ENCODE results near the gene ZKSCAN4. TPM values are rescaled to one million over a fixed set of nuclear protein-coding genes. Genes with fewer than 3 reads are reported as not detected.

ZKSCAN4 gene
- total and polyA plus RNA-seq, 8 donors = under 0.01 to 6.4 (median 2.3) TPM

DNA sequence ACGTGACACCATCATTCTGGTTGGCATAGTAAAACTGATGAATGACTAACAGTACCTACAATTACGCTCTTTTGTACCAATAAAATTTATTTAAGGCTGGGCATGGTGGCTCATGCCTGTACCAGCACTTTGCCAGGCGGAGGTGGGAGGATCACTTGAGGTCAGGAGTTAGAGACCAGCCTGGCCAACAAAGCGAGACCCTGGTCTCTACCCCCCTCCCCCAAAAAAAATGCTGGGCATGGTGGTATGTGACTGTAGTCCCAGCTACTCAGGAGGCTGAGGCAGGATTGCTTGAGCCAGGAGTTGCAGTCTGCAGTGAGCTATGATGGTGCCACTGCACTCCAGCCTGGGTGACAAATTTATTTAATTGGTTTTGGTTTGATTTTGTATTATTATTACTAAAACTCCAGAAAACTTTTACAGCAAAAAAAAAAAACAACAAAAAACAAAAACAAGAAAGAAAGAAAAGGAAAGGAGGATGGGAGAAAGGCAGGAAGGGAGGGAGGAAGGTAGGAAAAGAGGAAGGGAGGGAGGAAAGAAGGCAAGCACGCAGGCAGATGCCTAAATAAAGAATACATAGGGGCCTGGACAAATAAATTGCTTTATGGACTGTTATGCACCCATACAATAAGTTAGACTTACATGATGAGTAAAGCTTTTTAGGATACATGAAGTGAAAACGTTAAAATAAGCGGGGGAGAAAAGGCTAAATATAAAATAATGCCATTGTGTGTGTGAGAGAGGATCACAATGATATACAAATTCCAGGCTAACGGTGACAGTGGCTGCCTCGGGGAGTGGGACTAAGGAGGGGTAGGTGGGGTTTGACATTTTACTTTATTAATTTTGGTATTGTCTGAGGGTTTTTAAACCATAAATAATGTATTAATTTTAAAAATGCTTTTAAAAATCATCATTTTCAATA, 27.7 kb downstream of the ZKSCAN4 start:
- H3K4me3 ChIP-seq = peak overlapping the region; percentile 61 to 80 (median 77)
- TF ChIP-seq POLR2AphosphoS5 (IDR thresholded peaks at IDR 0.05) = no peak
- TF ChIP-seq POLR2A (IDR thresholded peaks at IDR 0.05) = no peak
- TF ChIP-seq, protein P1, sequence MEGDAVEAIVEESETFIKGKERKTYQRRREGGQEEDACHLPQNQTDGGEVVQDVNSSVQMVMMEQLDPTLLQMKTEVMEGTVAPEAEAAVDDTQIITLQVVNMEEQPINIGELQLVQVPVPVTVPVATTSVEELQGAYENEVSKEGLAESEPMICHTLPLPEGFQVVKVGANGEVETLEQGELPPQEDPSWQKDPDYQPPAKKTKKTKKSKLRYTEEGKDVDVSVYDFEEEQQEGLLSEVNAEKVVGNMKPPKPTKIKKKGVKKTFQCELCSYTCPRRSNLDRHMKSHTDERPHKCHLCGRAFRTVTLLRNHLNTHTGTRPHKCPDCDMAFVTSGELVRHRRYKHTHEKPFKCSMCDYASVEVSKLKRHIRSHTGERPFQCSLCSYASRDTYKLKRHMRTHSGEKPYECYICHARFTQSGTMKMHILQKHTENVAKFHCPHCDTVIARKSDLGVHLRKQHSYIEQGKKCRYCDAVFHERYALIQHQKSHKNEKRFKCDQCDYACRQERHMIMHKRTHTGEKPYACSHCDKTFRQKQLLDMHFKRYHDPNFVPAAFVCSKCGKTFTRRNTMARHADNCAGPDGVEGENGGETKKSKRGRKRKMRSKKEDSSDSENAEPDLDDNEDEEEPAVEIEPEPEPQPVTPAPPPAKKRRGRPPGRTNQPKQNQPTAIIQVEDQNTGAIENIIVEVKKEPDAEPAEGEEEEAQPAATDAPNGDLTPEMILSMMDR (IDR thresholded peaks at IDR 0.05) = no peak
- DNase-seq = no peak
- H3K36me3 ChIP-seq = peaks cover 23 to 25% (median 24%) of the 10 kb centered on the region in 4 donors
- H3K9me3 ChIP-seq = no peaks in the 10 kb centered on the region
- H3K27ac ChIP-seq = peak overlapping the region in 4 of 5 donors; percentile 76 to 88 (median 84)
- intact Hi-C loops (cut with DNase I; ENCODE audit: low total_unique reads) = loop anchor here (10.0 kb wide), 1 partner anchor 100 kb away; the partner anchor contains the start of gene ZSCAN16
- H3K4me1 ChIP-seq = peaks cover 0 to 28% (median 19%) of the 10 kb centered on the region in 4 donors
- WGBS, 5 donors = 50 to 55% (median 52%) methylated on average over 9 of the region's 9 CpGs
- peaks cover 0 to 32% (median 6%) of the 10 kb centered on the region in 3 donors for H3K27me3 ChIP-seq

DNA sequence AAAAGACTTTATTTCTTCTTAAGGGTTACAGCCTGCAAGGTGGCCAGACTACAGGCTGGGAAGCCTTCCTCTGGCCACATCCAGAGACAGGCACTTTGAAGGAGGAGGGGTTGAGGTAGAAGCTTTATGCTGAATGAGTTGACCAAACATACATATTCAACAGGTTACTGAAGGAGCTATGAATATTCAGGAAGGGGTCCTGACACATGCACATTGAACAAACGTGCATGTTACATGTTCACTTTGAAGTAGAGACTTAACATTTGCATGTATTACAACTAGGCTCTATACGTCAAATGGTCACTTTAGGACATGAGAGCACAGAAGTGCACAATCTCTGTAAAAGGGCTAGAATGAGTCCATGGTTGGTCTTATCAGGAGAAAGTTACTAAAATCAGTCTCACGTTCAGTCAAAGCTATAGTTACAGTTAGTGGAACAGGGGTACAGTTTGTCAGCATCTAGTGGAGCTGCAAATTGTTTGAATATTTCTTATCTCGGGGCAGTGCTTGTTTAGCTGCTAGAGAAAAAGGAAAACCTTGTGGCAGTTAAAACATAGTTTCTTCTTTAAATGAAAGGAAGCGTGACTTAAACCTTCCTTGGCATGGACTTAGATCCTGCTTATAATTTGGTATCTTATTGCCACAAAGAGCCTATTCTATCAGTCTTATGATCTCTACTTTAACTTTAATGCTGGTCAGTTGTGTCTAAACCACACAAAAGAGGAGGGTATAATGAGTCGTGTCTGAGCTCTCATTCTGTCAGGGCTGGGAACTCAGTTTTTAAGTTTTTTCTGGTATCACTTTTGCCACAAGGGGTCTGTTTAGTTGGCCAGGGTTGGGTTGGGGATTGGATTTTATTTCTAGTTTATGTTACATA, 31.6 kb downstream of the ZKSCAN4 start:
- Histone ChIP-seq H3K9me3 (no peaks in the 10 kb centered on the region), H3K27ac (no peak overlapping the region), H3K4me3 (no peak overlapping the region), H3K36me3 (no peaks in the 10 kb centered on the region), H3K27me3 (peaks cover 0 to 56% (median 9%) of the 10 kb centered on the region in 3 donors), H3K4me1 (peaks cover 4 to 23% (median 20%) of the 10 kb centered on the region in 4 donors)
- intact Hi-C loops (cut with DNase I; ENCODE audit: low total_unique reads) = loop anchor here (10.0 kb wide), 1 partner anchor 96 kb away; the partner anchor contains the start of gene ZSCAN16
- TF ChIP-seq, protein P1 (IDR thresholded peaks at IDR 0.05) = no peak
- TF ChIP-seq POLR2AphosphoS5 (IDR thresholded peaks at IDR 0.05) (no peak), EP300 (IDR thresholded peaks at IDR 0.05) (no peak), POLR2A (IDR thresholded peaks at IDR 0.05) (no peak)
- DNase-seq = no peak
- 16 to 27% (median 18%) methylated on average over 6 of the region's 6 CpGs for WGBS, 5 donors

DNA sequence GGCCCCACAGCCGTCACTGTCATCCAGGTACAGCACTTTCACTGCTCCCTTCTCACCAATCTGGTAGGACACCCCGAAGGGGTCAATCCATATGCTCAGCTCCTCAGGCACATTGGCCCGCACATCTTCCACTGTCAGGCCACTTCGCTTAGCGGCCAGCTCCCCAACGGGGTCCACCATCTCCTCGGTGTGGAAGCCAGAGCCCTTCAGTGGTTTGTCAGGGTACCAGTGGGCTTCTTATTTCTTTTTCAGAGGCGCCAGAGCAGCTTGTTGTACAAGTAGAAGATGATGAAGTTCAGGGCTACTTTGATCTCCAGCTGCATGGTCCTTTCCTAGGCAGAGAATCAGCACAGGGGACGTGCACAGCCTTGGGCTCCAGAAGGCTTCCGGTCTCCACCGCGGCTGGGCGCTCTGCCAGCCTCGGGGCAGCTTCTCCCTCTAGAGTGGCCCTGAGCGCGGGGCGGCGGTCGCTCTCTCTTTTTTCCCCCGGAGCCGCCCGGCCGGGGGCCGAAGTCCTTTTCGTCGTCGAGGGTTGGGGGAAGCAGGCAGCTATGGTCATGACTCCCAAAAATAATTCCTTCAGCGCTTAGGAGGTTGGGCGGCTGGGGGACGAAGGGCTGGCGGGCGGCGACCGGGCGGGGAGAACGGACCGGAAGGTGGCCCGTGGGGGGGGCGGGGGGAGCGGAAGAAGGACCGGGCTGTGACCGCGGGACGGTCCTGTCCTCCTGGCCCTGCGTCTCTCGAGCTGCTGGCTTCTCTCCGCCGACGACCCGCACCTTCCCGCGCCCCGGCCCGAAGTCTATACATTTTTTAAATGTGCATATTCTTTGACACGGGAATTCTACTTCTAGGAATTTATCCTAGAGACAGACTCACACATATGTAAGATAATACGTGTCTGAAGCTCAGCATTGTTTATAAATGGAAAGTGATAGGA, 33.5 kb downstream of the ZKSCAN4 start:
- Histone ChIP-seq H3K4me1 (peaks cover 4 to 16% (median 14%) of the 10 kb centered on the region in 4 donors), H3K4me3 (peak overlapping the region; percentile 53 to 69 (median 63)), H3K36me3 (no peaks in the 10 kb centered on the region), H3K27ac (peak overlapping the region in 4 of 5 donors; percentile 56 to 82 (median 80)), H3K9me3 (no peaks in the 10 kb centered on the region), H3K27me3 (peaks cover 0 to 74% (median 19%) of the 10 kb centered on the region in 3 donors)
- intact Hi-C loops (cut with DNase I; ENCODE audit: low total_unique reads) = no loop called here
- 10 to 21% (median 12%) methylated on average over 32 to 56 of the region's 56 CpGs for WGBS, 5 donors
- peak; percentile 72 to 88 for DNase-seq
- TF ChIP-seq POLR2AphosphoS5 (IDR thresholded peaks at IDR 0.05) (no peak), POLR2A (IDR thresholded peaks at IDR 0.05) (no peak), EP300 (IDR thresholded peaks at IDR 0.05) (no peak)
- TF ChIP-seq, protein P1 (IDR thresholded peaks at IDR 0.05) = no peak

Measured in stomach (tissue), 9 donors.